Suprapubic skin (tissue), 2 donors: ENCODE data around the gene KIF3C.

Experiments used
- EP300 ChIP-seq: sonication (generic); formaldehyde crosslinking; IDR thresholded peaks from one replicate; pipeline ENCODE4 v1.6.1; 2017; ENCODE audit warnings: antibody characterized with exemption
- POLR2A ChIP-seq, 2 donors: fragments of 450-650 bp; IDR thresholded peaks; one replicate each; pipeline ENCODE4 v1.6.1; 2017; ENCODE audit warnings: antibody characterized with exemption in 2 of 2, mild to moderate bottlenecking in 2 of 2, moderate library complexity in 2 of 2

GRCh38 chr2:25955869-25956535 lies 26.3 kb downstream of the KIF3C start:
- no peak for TF ChIP-seq POLR2A (IDR thresholded peaks at IDR 0.05)
- TF ChIP-seq EP300: no peak
